Measurements from ENCODE around the gene GADD45B.

GRCh38 chr19:2436926-2437325, 39.0 kb upstream of the GADD45B start:
- TF ChIP-seq REST (IDR thresholded peaks at IDR 0.05; ENCODE audit: insufficient read depth in 1 of 2, low read depth in 2 of 2, low read length in 2 of 2) (no peak), POLR2AphosphoS5 (IDR thresholded peaks at IDR 0.05; ENCODE audit: low read depth, low read length) (no peak), SIN3A (IDR thresholded peaks at IDR 0.05; ENCODE audit: borderline replicate concordance, insufficient read depth, low read length) (no peak), TAF1 (IDR thresholded peaks at IDR 0.05; ENCODE audit: borderline replicate concordance, insufficient read depth, low read length) (no peak), FOXP2 (optimal IDR thresholded peaks at IDR 0.05; ENCODE audit: borderline replicate concordance, extremely low read depth, extremely low read length, insufficient read depth) (no peak)

Measured in PFSK-1 (cell line).